Osteocyte (in vitro differentiated cells): ENCODE measurements around the gene CRYBG3. TPM values are rescaled to one million over a fixed set of nuclear protein-coding genes. Genes with fewer than 3 reads are reported as not detected.
A peak's percentile ranks its signal among the peaks of the same experiment; 100 is the strongest.

ENCODE experiments used
- DNase-seq: peaks from one replicate; pipeline ENCODE4 v3.0.0; 2021; ENCODE audit warnings: mixed read lengths; ENCODE audit not compliant: unreplicated experiment; ENCODE audit errors: extremely low spot score
- H3K27ac Mint-ChIP-seq: one replicate; pipeline ENCODE4 v1.8.0; 2021; ENCODE audit warnings: mild to moderate bottlenecking, mixed read lengths; ENCODE audit not compliant: unreplicated experiment
- H3K27me3 Mint-ChIP-seq: one replicate; pipeline ENCODE4 v1.8.0; 2021; ENCODE audit warnings: mixed read lengths; ENCODE audit not compliant: unreplicated experiment
- H3K36me3 Mint-ChIP-seq: one replicate; pipeline ENCODE4 v1.8.0; 2021; ENCODE audit warnings: mixed read lengths; ENCODE audit not compliant: unreplicated experiment
- H3K4me1 Mint-ChIP-seq: one replicate; pipeline ENCODE4 v1.8.0; 2021; ENCODE audit warnings: mixed read lengths; ENCODE audit not compliant: unreplicated experiment
- H3K4me3 Mint-ChIP-seq: one replicate; pipeline ENCODE4 v1.8.0; 2021; ENCODE audit warnings: mild to moderate bottlenecking, moderate library complexity, mixed read lengths; ENCODE audit not compliant: unreplicated experiment
- H3K9me3 Mint-ChIP-seq: one replicate; pipeline ENCODE4 v1.8.0; 2021; ENCODE audit warnings: mixed read lengths; ENCODE audit not compliant: unreplicated experiment
- CTCF ChIP-seq: fragments of 200-600 bp; sonication (generic); IDR thresholded peaks from 2 replicates; pipeline ENCODE4 v1.5.0; 2021; ENCODE audit warnings: antibody characterized with exemption, mild to moderate bottlenecking, moderate library complexity
- total RNA-seq: library from RNA; stranded (reverse); gene quantifications from 2 replicates; pipeline ENCODE4 v1.2.1, GENCODE V29; 2021

Gene CRYBG3
- total RNA-seq, 1 donor from 2014 or later = 13.5 TPM

DNA sequence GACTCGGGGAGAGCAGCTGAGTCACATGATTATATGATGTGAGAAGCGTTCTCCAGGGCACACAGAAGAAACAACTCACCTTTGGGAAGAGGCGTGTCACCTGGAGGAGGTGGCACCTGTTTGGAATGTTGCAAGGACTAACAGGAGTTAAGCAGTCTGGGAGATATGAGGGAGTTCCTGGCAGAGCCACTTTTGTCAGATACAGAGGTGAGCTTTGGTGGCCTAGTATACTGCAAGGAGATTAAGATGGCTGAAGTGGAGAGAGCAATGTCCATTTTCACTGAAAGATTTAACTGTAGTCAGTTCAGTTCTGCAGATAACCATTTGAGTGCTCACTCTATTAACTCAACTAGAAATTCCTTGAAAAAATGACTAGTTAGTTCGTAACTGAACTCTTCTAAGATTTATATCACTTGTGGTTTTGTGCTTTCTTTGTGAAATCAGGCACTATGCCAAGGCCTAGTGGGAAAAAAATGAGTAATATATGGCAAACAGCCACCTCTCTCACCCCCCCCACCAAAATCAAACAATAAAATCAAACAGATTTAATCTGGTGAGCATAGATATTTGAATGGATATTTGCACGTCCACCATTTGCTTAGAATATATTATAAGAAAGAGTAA is 61.3 kb downstream of the CRYBG3 start:
- no peak for TF ChIP-seq CTCF
- peaks cover 27% of the 10 kb centered on the region for H3K36me3 Mint-ChIP-seq
- H3K4me3 Mint-ChIP-seq = no peak overlapping the region
- DNase-seq = no peak
- H3K27ac Mint-ChIP-seq = peak overlapping the region; percentile 32
- H3K9me3 Mint-ChIP-seq = no peaks in the 10 kb centered on the region
- H3K4me1 Mint-ChIP-seq = peaks cover 9% of the 10 kb centered on the region
- H3K27me3 Mint-ChIP-seq = no peaks in the 10 kb centered on the region

GRCh38 chr3:97883736-97884135 is 61.9 kb downstream of the CRYBG3 start:
- Mint-ChIP-seq H3K27me3 (no peaks in the 10 kb centered on the region), H3K4me1 (peaks cover 9% of the 10 kb centered on the region), H3K4me3 (no peak overlapping the region), H3K27ac (no peak overlapping the region), H3K36me3 (peaks cover 28% of the 10 kb centered on the region), H3K9me3 (no peaks in the 10 kb centered on the region)
- no peak for DNase-seq
- no peak for TF ChIP-seq CTCF

GRCh38 chr3:97884586-97885123 is 62.8 kb downstream of the CRYBG3 start:
- H3K9me3 Mint-ChIP-seq = no peaks in the 10 kb centered on the region
- H3K36me3 Mint-ChIP-seq = peaks cover 36% of the 10 kb centered on the region
- peaks cover 9% of the 10 kb centered on the region for H3K4me1 Mint-ChIP-seq
- TF ChIP-seq CTCF = no peak
- DNase-seq = no peak
- no peak overlapping the region for H3K27ac Mint-ChIP-seq
- H3K27me3 Mint-ChIP-seq = no peaks in the 10 kb centered on the region
- no peak overlapping the region for H3K4me3 Mint-ChIP-seq

GRCh38 chr3:97885931-97886824 is 64.4 kb downstream of the CRYBG3 start:
- no peak for TF ChIP-seq CTCF
- no peak for DNase-seq
- Mint-ChIP-seq H3K27ac (no peak overlapping the region), H3K4me1 (peaks cover 9% of the 10 kb centered on the region), H3K36me3 (peaks cover 40% of the 10 kb centered on the region), H3K4me3 (no peak overlapping the region), H3K9me3 (no peaks in the 10 kb centered on the region), H3K27me3 (no peaks in the 10 kb centered on the region)

DNA sequence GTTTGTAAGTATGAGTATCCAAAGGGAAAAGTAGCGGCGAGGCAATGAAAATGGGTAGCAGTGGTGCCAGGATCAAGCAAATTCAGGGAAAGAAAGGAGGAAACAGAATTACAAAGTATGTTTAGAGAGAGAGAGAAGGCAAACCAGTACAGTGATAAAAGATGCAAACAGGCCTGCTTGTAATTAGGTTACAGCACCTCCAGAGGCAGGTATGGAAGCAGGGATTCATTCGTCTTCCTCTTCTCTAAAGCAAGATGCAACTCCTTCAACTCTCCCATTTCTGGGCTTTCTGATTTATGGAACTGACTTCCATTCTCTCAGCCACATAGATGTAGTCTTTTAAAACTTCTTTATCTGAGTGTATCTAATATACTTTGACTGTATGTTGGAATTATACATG is 68.0 kb downstream of the CRYBG3 start:
- Mint-ChIP-seq H3K9me3 (no peaks in the 10 kb centered on the region), H3K27ac (no peak overlapping the region), H3K4me1 (peaks cover 3% of the 10 kb centered on the region), H3K27me3 (no peaks in the 10 kb centered on the region), H3K4me3 (no peak overlapping the region), H3K36me3 (peaks cover 34% of the 10 kb centered on the region)
- DNase-seq = no peak
- TF ChIP-seq CTCF = no peak
